GM18520 (cell line): ENCODE results near the gene PDGFD.
A peak's percentile ranks its signal among the peaks of the same experiment; 100 is the strongest.

Source experiments
- ATAC-seq: cut with Tn5 transposase; IDR thresholded peaks from one replicate; pipeline ENCODE4 v1.9.1; 2021; ENCODE audit not compliant: unreplicated experiment

PDGFD gene

GRCh38 chr11:103893371-103893770 is 270.6 kb downstream of the PDGFD start:
- ATAC-seq: no peak

- no peak for ATAC-seq
Observed at GRCh38 chr11:103892603-103893002, 271.3 kb downstream of the PDGFD start.

DNA sequence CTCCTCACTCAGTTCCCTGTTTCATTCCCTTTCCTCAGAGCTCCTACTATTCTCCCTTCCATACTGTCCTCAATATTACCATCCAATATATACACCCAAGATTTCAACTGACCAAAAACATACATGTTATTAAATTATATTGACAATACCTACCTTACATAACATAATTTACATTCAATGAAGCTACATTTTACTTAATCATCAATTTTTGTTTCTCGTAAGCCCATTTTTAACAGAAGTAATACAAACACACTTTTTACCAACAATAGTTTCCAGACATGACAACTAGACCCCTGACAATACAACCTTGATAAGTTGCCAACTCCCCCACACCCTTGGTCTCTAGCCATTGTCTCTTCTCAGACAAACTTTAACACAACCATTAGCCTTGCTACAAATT is 273.3 kb downstream of the PDGFD start:
- no peak for ATAC-seq

GRCh38 chr11:103889679-103890078 is 274.3 kb downstream of the PDGFD start:
- ATAC-seq: no peak

DNA sequence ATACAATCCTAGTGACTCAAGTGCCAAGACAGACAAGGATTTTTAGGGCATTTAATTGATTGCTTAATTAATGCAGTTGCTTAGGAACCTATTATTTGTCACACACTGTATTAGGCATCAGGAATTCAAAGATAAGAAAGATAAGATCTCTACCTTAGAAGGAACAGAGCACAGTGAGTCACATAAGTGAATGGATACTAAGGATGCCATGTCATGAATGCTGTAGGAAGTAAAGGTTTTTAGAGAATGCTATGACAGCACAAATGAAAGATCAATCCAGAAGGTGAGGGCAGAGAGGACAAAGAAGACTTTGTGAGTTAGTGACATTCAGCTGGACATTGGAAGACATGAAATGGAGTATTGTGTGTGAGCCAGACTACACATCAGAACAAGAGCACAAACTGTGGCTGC is 275.4 kb downstream of the PDGFD start:
- no peak for ATAC-seq

GRCh38 chr11:103887001-103887658 is 276.8 kb downstream of the PDGFD start:
- ATAC-seq: no peak

- ATAC-seq: no peak
Observed at GRCh38 chr11:103883856-103884255, 280.1 kb downstream of the PDGFD start.

- no peak for ATAC-seq
Observed at GRCh38 chr11:103883291-103883690, 280.7 kb downstream of the PDGFD start.

GRCh38 chr11:103881584-103881983 is 282.4 kb downstream of the PDGFD start:
- no peak for ATAC-seq

GRCh38 chr11:103880968-103881367 is 283.0 kb downstream of the PDGFD start:
- ATAC-seq: no peak

GRCh38 chr11:103878646-103879045 is 285.3 kb downstream of the PDGFD start:
- no peak for ATAC-seq

DNA sequence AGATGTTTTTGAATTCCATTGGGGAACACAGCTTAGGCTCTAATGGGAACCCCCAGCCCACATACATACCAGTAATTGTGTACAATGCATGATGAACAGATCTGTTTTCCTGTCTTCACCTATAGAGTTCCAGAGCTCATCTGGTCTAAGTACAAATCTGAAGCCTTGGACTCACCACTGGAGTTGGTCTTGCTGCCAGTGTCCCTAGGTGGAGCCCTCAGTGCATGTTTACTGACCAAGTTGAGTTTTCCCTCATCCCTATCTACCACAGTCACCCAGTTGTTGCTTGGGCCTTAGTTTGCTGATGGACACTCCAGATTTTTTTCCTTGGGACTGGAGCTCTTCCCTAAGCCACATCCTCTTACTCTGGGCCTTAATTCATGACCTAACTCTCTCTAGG is 286.7 kb downstream of the PDGFD start:
- no peak for ATAC-seq

- peak; percentile 75 for ATAC-seq
Observed at GRCh38 chr11:103875855-103876510, 288.0 kb downstream of the PDGFD start.

- no peak for ATAC-seq
Observed at GRCh38 chr11:103872748-103873147, 291.2 kb downstream of the PDGFD start.

GRCh38 chr11:103871923-103872551 is 291.9 kb downstream of the PDGFD start:
- no peak for ATAC-seq

GRCh38 chr11:103870821-103871309 is 293.1 kb downstream of the PDGFD start:
- no peak for ATAC-seq

GRCh38 chr11:103867481-103867880 is 296.5 kb downstream of the PDGFD start:
- ATAC-seq: no peak

DNA sequence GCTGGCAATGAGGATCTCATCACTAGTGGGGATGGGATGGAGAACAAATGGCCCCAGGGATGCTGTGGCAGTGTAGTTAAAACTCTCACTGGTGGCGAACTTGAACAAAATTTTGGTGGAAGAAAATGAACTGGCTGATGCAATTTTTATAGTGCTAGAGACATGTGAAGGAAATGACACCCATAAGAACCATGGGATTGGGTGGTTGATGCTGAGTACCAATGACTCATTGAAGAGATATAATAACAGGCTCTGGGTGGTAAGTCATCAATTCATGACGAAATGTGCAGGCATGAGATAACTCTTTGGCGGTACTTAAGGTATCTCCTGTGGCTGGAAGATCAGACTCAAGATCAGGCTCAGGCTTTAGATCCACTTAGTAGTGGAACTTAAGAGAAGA is 300.4 kb downstream of the PDGFD start:
- no peak for ATAC-seq

DNA sequence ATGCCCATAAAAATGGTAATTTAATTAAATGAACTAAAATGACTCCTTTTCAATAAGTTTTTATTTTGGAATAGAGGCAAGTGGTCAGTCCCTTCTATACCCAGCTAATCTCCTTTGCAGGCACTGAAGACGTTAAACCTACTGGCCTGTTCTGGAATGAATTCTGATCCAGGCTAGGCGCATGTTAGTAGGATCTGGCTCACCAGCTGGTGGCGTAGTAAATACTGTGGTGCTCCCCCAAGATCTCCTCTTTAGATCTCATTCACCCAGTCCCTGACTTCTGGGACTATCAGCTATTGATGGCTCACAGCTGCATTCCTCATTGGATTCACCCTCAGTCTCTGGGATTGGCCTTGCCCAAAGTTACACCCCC is 301.2 kb downstream of the PDGFD start:
- ATAC-seq: no peak

DNA sequence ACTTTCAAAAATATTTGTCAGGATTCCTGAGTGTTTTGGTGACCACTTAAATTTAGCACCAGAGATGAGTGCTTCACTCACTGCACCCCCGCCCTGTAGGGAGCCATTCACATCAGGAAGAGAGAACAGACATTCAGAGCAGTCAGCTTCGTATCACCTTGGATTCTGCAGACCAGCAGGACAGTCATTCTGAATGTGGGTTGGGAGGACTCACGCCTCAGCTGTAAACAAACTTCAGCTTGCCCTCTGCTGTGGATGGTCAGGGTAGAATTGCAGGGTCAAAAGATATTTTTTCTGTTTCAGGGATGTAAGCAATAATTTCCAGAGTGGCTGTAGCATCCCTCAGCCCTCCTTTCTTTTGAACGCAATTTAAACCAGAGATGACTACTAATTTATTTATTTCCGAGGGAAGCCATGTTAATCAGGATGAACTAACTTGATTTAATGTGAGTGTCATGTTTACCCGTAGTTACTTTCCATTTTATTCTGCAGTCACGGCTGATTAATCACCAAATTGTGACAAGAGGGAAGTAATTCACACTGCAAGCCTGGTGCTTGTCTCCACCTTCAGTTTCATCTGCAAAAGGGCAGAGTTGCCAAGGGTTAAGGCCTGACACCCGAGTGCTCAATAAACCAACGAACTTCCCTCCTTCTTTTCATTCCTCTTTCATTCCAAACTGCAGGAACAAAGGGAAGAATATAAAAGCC is 301.7 kb downstream of the PDGFD start:
- peak; percentile 58 for ATAC-seq
